ENCODE results near the gene VAV2.

Gene VAV2

GRCh38 chr9:133805876-133806622 lies 186.1 kb downstream of the VAV2 start:
- H3K4me1 ChIP-seq (ENCODE audit: control insufficient read depth, low read depth, low read length): no peaks in the 10 kb centered on the region
- no peaks in the 10 kb centered on the region for H3K36me3 ChIP-seq (ENCODE audit: control insufficient read depth, low read depth, low read length)
- no peak overlapping the region for H3K27ac ChIP-seq (ENCODE audit: low read length)
- no peaks in the 10 kb centered on the region for H3K9me3 ChIP-seq (ENCODE audit: control insufficient read depth, low read depth, low read length)
- no peak overlapping the region for H3K9ac ChIP-seq (ENCODE audit: low read length)
- H3K4me3 ChIP-seq (ENCODE audit: low read length): no peak overlapping the region
- H3K27me3 ChIP-seq (ENCODE audit: control insufficient read depth, insufficient read depth, low read length): no peaks in the 10 kb centered on the region

DNA sequence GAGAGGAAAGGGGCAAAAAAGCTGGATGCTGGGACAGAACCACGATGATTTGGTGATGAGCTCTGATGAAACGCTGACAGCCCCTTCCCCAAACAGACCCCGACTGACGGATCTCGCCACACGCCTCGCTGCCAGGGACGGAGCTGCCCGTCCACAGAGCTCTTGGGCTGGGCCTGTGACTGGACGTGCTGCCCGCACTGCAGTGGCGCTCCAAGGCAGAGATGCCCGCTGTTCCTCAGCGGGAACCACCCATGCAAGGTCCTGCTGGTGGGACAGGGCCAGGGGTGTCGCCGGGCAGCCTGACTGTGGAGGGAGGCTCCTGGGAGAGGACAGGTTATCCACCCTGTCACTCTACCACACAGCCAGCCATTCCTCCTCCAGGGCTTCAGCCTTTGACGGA lies 187.9 kb downstream of the VAV2 start:
- H3K9me3 ChIP-seq (ENCODE audit: control insufficient read depth, low read depth, low read length): no peaks in the 10 kb centered on the region
- H3K4me1 ChIP-seq (ENCODE audit: control insufficient read depth, low read depth, low read length): no peaks in the 10 kb centered on the region
- H3K36me3 ChIP-seq (ENCODE audit: control insufficient read depth, low read depth, low read length): no peaks in the 10 kb centered on the region
- no peaks in the 10 kb centered on the region for H3K27me3 ChIP-seq (ENCODE audit: control insufficient read depth, insufficient read depth, low read length)
- H3K27ac ChIP-seq (ENCODE audit: low read length): no peak overlapping the region
- H3K4me3 ChIP-seq (ENCODE audit: low read length): no peak overlapping the region
- no peak overlapping the region for H3K9ac ChIP-seq (ENCODE audit: low read length)

DNA sequence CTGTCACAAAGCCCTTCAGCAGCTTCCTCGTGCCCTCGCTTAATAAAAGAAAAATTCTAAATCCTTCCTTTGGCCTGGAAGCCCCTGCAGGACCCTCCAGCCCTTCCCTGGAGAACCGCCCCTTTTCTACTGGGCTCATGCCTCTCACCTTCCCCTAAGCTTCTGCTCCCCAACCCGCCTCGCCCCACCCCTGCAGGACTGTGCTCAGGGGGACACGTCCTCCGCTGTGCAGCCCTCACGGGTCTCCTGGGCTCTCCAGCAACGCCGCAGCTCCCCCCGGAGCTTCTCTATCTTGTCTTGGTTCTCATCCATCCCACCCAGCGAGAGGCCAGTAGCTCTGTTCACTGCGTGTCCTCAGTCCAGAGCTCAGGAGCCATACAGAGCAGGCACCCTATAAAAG lies 188.4 kb downstream of the VAV2 start:
- Histone ChIP-seq H3K36me3 (ENCODE audit: control insufficient read depth, low read depth, low read length) (no peaks in the 10 kb centered on the region), H3K9ac (ENCODE audit: low read length) (no peak overlapping the region), H3K4me3 (ENCODE audit: low read length) (no peak overlapping the region), H3K27me3 (ENCODE audit: control insufficient read depth, insufficient read depth, low read length) (no peaks in the 10 kb centered on the region), H3K27ac (ENCODE audit: low read length) (no peak overlapping the region), H3K9me3 (ENCODE audit: control insufficient read depth, low read depth, low read length) (no peaks in the 10 kb centered on the region), H3K4me1 (ENCODE audit: control insufficient read depth, low read depth, low read length) (no peaks in the 10 kb centered on the region)

- no peaks in the 10 kb centered on the region for H3K9me3 ChIP-seq (ENCODE audit: control insufficient read depth, low read depth, low read length)
- no peaks in the 10 kb centered on the region for H3K36me3 ChIP-seq (ENCODE audit: control insufficient read depth, low read depth, low read length)
- no peak overlapping the region for H3K27ac ChIP-seq (ENCODE audit: low read length)
- H3K9ac ChIP-seq (ENCODE audit: low read length): no peak overlapping the region
- no peak overlapping the region for H3K4me3 ChIP-seq (ENCODE audit: low read length)
- no peaks in the 10 kb centered on the region for H3K4me1 ChIP-seq (ENCODE audit: control insufficient read depth, low read depth, low read length)
- no peaks in the 10 kb centered on the region for H3K27me3 ChIP-seq (ENCODE audit: control insufficient read depth, insufficient read depth, low read length)
Measured at GRCh38 chr9:133803028-133803585, 189.0 kb downstream of the VAV2 start.

- H3K27me3 ChIP-seq (ENCODE audit: control insufficient read depth, insufficient read depth, low read length): no peaks in the 10 kb centered on the region
- no peaks in the 10 kb centered on the region for H3K9me3 ChIP-seq (ENCODE audit: control insufficient read depth, low read depth, low read length)
- H3K4me3 ChIP-seq (ENCODE audit: low read length): no peak overlapping the region
Measured at GRCh38 chr9:133801739-133802138, 190.4 kb downstream of the VAV2 start.

GRCh38 chr9:133800266-133800665 lies 191.9 kb downstream of the VAV2 start:
- H3K4me3 ChIP-seq (ENCODE audit: low read length): no peak overlapping the region
- H3K27ac ChIP-seq (ENCODE audit: low read length): no peak overlapping the region
- no peaks in the 10 kb centered on the region for H3K36me3 ChIP-seq (ENCODE audit: control insufficient read depth, low read depth, low read length)
- H3K27me3 ChIP-seq (ENCODE audit: control insufficient read depth, insufficient read depth, low read length): no peaks in the 10 kb centered on the region
- no peaks in the 10 kb centered on the region for H3K9me3 ChIP-seq (ENCODE audit: control insufficient read depth, low read depth, low read length)
- no peaks in the 10 kb centered on the region for H3K4me1 ChIP-seq (ENCODE audit: control insufficient read depth, low read depth, low read length)
- H3K9ac ChIP-seq (ENCODE audit: low read length): no peak overlapping the region

More at GRCh38 chr9:133801739-133802138, 190.4 kb downstream of the VAV2 start:
- no peak overlapping the region for H3K27ac ChIP-seq (ENCODE audit: low read length)
- no peaks in the 10 kb centered on the region for H3K36me3 ChIP-seq (ENCODE audit: control insufficient read depth, low read depth, low read length)
- H3K4me1 ChIP-seq (ENCODE audit: control insufficient read depth, low read depth, low read length): no peaks in the 10 kb centered on the region
- no peak overlapping the region for H3K9ac ChIP-seq (ENCODE audit: low read length)

DNA sequence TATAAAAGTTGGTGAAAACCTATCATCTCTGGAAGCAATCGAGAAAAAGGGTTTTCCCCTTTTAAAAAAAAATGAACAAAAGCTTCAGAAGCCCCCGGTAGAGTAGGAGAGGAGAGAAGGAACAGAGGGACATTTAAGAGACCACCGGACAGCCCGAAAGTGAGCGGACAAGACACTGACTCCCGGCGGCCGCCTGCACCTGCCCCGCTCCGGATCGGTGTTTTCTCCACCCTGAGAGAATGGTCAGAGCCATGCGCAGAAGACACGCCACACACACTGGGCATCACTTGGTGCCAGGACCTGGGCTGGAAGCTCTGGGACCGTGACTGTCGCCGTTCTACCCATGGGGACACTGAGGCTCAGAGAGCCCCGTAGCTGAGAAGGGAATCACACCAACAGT lies 192.4 kb downstream of the VAV2 start:
- Histone ChIP-seq H3K4me3 (ENCODE audit: low read length) (no peak overlapping the region), H3K27ac (ENCODE audit: low read length) (no peak overlapping the region), H3K27me3 (ENCODE audit: control insufficient read depth, insufficient read depth, low read length) (no peaks in the 10 kb centered on the region), H3K36me3 (ENCODE audit: control insufficient read depth, low read depth, low read length) (no peaks in the 10 kb centered on the region), H3K9ac (ENCODE audit: low read length) (no peak overlapping the region), H3K9me3 (ENCODE audit: control insufficient read depth, low read depth, low read length) (no peaks in the 10 kb centered on the region), H3K4me1 (ENCODE audit: control insufficient read depth, low read depth, low read length) (no peaks in the 10 kb centered on the region)

DNA sequence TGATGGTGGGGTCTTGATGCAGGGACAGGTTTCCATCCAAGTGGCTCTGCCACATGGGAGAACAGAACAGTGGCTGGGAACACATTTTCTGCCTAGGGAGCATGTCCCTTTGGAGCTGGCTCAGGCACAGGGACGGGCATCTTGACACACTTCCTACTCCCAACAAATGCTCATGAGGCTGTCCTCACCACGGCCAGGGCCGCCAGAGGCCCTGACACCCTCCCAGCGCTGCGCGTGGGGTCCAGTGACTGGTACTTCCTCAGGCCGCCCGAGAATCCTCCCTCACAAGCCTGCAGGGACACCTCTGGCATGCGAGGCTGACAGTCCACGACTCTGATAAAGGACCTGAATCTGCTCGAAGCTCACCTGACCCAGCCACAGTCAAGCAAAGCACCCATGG lies 193.0 kb downstream of the VAV2 start:
- H3K4me1 ChIP-seq (ENCODE audit: control insufficient read depth, low read depth, low read length): no peaks in the 10 kb centered on the region
- no peak overlapping the region for H3K27ac ChIP-seq (ENCODE audit: low read length)
- no peaks in the 10 kb centered on the region for H3K27me3 ChIP-seq (ENCODE audit: control insufficient read depth, insufficient read depth, low read length)
- H3K9ac ChIP-seq (ENCODE audit: low read length): no peak overlapping the region
- no peak overlapping the region for H3K4me3 ChIP-seq (ENCODE audit: low read length)
- H3K36me3 ChIP-seq (ENCODE audit: control insufficient read depth, low read depth, low read length): no peaks in the 10 kb centered on the region
- H3K9me3 ChIP-seq (ENCODE audit: control insufficient read depth, low read depth, low read length): no peaks in the 10 kb centered on the region

DNA sequence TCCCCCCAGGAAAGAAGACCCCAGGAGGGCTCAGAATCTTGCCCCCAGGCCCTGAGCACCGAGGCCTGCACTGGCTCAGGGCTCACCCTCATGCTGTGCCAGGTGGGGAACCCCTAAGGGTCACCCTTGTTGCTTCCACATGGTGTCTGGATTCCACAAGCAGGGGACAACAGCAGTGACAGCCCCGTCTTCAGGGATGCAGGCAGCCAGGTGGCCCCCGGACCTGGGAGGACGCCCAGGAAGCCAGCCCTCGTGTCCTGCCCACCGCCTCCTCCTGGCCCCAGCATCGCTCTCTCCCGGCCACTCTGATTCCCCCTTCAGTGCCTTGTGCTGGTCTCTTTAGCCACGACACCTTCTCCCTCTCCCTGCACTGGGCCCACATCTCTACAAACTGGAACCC lies 194.0 kb downstream of the VAV2 start:
- no peaks in the 10 kb centered on the region for H3K36me3 ChIP-seq (ENCODE audit: control insufficient read depth, low read depth, low read length)
- no peak overlapping the region for H3K9ac ChIP-seq (ENCODE audit: low read length)

GRCh38 chr9:133797406-133798105 lies 194.6 kb downstream of the VAV2 start:
- H3K36me3 ChIP-seq (ENCODE audit: control insufficient read depth, low read depth, low read length): no peaks in the 10 kb centered on the region

More for the DNA sequence above, 194.0 kb downstream of the VAV2 start:
- Histone ChIP-seq H3K4me1 (ENCODE audit: control insufficient read depth, low read depth, low read length) (no peaks in the 10 kb centered on the region), H3K27me3 (ENCODE audit: control insufficient read depth, insufficient read depth, low read length) (no peaks in the 10 kb centered on the region), H3K9me3 (ENCODE audit: control insufficient read depth, low read depth, low read length) (no peaks in the 10 kb centered on the region), H3K4me3 (ENCODE audit: low read length) (no peak overlapping the region), H3K27ac (ENCODE audit: low read length) (no peak overlapping the region)

GRCh38 chr9:133796562-133796961 lies 195.6 kb downstream of the VAV2 start:
- Histone ChIP-seq H3K9ac (ENCODE audit: low read length) (no peak overlapping the region), H3K4me3 (ENCODE audit: low read length) (no peak overlapping the region), H3K27me3 (ENCODE audit: control insufficient read depth, insufficient read depth, low read length) (no peaks in the 10 kb centered on the region), H3K9me3 (ENCODE audit: control insufficient read depth, low read depth, low read length) (no peaks in the 10 kb centered on the region), H3K4me1 (ENCODE audit: control insufficient read depth, low read depth, low read length) (no peaks in the 10 kb centered on the region), H3K36me3 (ENCODE audit: control insufficient read depth, low read depth, low read length) (no peaks in the 10 kb centered on the region), H3K27ac (ENCODE audit: low read length) (no peak overlapping the region)

More at GRCh38 chr9:133797406-133798105, 194.6 kb downstream of the VAV2 start:
- Histone ChIP-seq H3K4me3 (ENCODE audit: low read length) (no peak overlapping the region), H3K27ac (ENCODE audit: low read length) (no peak overlapping the region), H3K9ac (ENCODE audit: low read length) (no peak overlapping the region), H3K9me3 (ENCODE audit: control insufficient read depth, low read depth, low read length) (no peaks in the 10 kb centered on the region), H3K4me1 (ENCODE audit: control insufficient read depth, low read depth, low read length) (no peaks in the 10 kb centered on the region), H3K27me3 (ENCODE audit: control insufficient read depth, insufficient read depth, low read length) (no peaks in the 10 kb centered on the region)
